CD4-positive, alpha-beta memory T cell (primary cell): ENCODE measurements around the gene EIF5A2. TPM values are rescaled to one million over a fixed set of nuclear protein-coding genes. Genes with fewer than 3 reads are reported as not detected.
"Not testable (repeated sequence)": the region's sequence is repeated elsewhere in the genome, so short reads cannot be mapped to it uniquely, and the experiment has no call there.

Experiments used
- CTCF ChIA-PET: fragments of 350-600 bp; sonication (Branson Sonifier 250); formaldehyde crosslinking; loops from one replicate; lab custom pipeline; 2021; ENCODE audit warnings: inconsistent platforms; ENCODE audit not compliant: partially characterized antibody; lab: Charles Lee
- POLR2A ChIA-PET: fragments of 350-600 bp; sonication (Branson Sonifier 250); formaldehyde crosslinking; loops from one replicate; lab custom pipeline; 2021; ENCODE audit not compliant: partially characterized antibody; lab: Charles Lee
- DNase-seq, 5 donors: peaks; one replicate each; pipeline versions ENCODE4 v3.0.0 to v3.0.0-alpha.2; 2020 to 2022; ENCODE audit warnings: mixed read lengths in 1 of 5
- H3K27ac ChIP-seq: one replicate; pipeline ENCODE4 v1.7.0; 2013; ENCODE audit warnings: low read depth, low read length
- H3K27me3 ChIP-seq: 2 replicates; pipeline ENCODE4 v1.7.0; 2013; ENCODE audit warnings: mild to moderate bottlenecking, low read length, moderate library complexity; ENCODE audit not compliant: insufficient read depth
- H3K36me3 ChIP-seq: 2 replicates; pipeline ENCODE4 v1.7.0; 2013; ENCODE audit warnings: mild to moderate bottlenecking, low read length, moderate library complexity; ENCODE audit not compliant: insufficient read depth
- H3K4me1 ChIP-seq: 2 replicates; pipeline ENCODE4 v1.7.0; 2013; ENCODE audit warnings: mild to moderate bottlenecking, low read length, moderate library complexity; ENCODE audit not compliant: insufficient read depth
- H3K4me3 ChIP-seq, 2 donors: one replicate each; pipeline ENCODE4 v1.7.0; 2013; ENCODE audit warnings: low read length in 2 of 2, mild to moderate bottlenecking in 1 of 2
- H3K9me3 ChIP-seq, 2 donors: one replicate each; pipeline ENCODE4 v1.7.0; 2013; ENCODE audit warnings: low read length in 2 of 2, control low read depth in 1 of 2; ENCODE audit not compliant: control insufficient read depth in 1 of 2
- H3K27ac Mint-ChIP-seq, 7 donors: one replicate each; pipeline ENCODE4 v1.8.0; 2020 to 2021; ENCODE audit warnings: mixed read lengths in 7 of 7, mild to moderate bottlenecking in 6 of 7, inconsistent platforms in 3 of 7, moderate library complexity in 3 of 7
- H3K27me3 Mint-ChIP-seq, 2 donors: one replicate each; pipeline ENCODE4 v1.8.0; 2020 to 2021; ENCODE audit warnings: mixed read lengths in 2 of 2
- H3K36me3 Mint-ChIP-seq, 2 donors: one replicate each; pipeline ENCODE4 v1.8.0; 2020 to 2021; ENCODE audit warnings: mixed read lengths in 2 of 2, inconsistent platforms in 1 of 2, mild to moderate bottlenecking in 1 of 2
- H3K4me1 Mint-ChIP-seq, 4 donors: one replicate each; pipeline ENCODE4 v1.8.0; 2020 to 2021; ENCODE audit warnings: mixed read lengths in 4 of 4, mild to moderate bottlenecking in 1 of 4
- H3K4me3 Mint-ChIP-seq, 8 donors: one replicate each; pipeline ENCODE4 v1.8.0; 2020 to 2021; ENCODE audit warnings: mixed read lengths in 8 of 8, mild to moderate bottlenecking in 7 of 8, moderate library complexity in 6 of 8, inconsistent platforms in 3 of 8
- H3K9me3 Mint-ChIP-seq, 8 donors: one replicate each; pipeline ENCODE4 v1.8.0; 2020 to 2021; ENCODE audit warnings: mixed read lengths in 8 of 8, mild to moderate bottlenecking in 5 of 8, inconsistent platforms in 3 of 8, moderate library complexity in 1 of 8
- intact Hi-C: fragments of 100-400 bp; cut with micrococcal nuclease; formaldehyde crosslinking; loops from one replicate; pipeline ENCODE4 v1.15.1; 2023
- polyA plus RNA-seq, 2 donors: library from polyadenylated mRNA; unstranded; fragments of 300-500 nt; fragmentation: Illumina TruSeq; gene quantifications; one replicate each; pipeline ENCODE4 v1.2.3, GENCODE V29; 2021
- total RNA-seq, 2 experiments: library from RNA; stranded (reverse); gene quantifications; one replicate each; pipeline ENCODE4 v1.2.3, GENCODE V29; 2021

The EIF5A2 gene
- total and polyA plus RNA-seq, 4 experiments from 2014 or later = 11.4 to 26.3 (median 13.1) TPM

- ChIA-PET POLR2A (no interaction called here), CTCF (no interaction called here)
- Histone ChIP-seq H3K4me1 (no peaks in the 10 kb centered on the region), H3K4me3 (no peak overlapping the region), H3K27me3 (no peaks in the 10 kb centered on the region), H3K36me3 (no peaks in the 10 kb centered on the region), H3K27ac (no peak overlapping the region), H3K9me3 (no peaks in the 10 kb centered on the region)
- peaks cover 0 to 2% (median under 1%) of the 10 kb centered on the region in 4 donors for H3K4me1 Mint-ChIP-seq
- intact Hi-C loops = no loop called here
- peaks cover 0 to 7% (median 0%) of the 10 kb centered on the region in 8 donors for H3K9me3 Mint-ChIP-seq
- H3K27me3 Mint-ChIP-seq = no peaks in the 10 kb centered on the region
- DNase-seq = no peak
- H3K27ac Mint-ChIP-seq = no peak overlapping the region
- peaks cover 24 to 57% of the 10 kb centered on the region in 2 donors for H3K36me3 Mint-ChIP-seq
- no peak overlapping the region for H3K4me3 Mint-ChIP-seq
These were observed 10.5 kb downstream of the EIF5A2 start for GRCh38 chr3:170897978-170898377.

- H3K9me3 Mint-ChIP-seq, H3K27me3 Mint-ChIP-seq, CTCF ChIA-PET, H3K4me3 Mint-ChIP-seq, H3K36me3 ChIP-seq, DNase-seq, H3K27ac ChIP-seq, POLR2A ChIA-PET, H3K27ac Mint-ChIP-seq, H3K9me3 ChIP-seq, H3K27me3 ChIP-seq, H3K4me1 Mint-ChIP-seq, H3K4me3 ChIP-seq, intact Hi-C loops, H3K4me1 ChIP-seq: not testable (repeated sequence)
- peaks cover 25 to 57% of the 10 kb centered on the region in 2 donors for H3K36me3 Mint-ChIP-seq
These were observed 11.2 kb downstream of the EIF5A2 start for GRCh38 chr3:170897199-170897598.

GRCh38 chr3:170896781-170897180 lies 11.7 kb downstream of the EIF5A2 start:
- Histone ChIP-seq H3K9me3 (no peaks in the 10 kb centered on the region), H3K4me1 (no peaks in the 10 kb centered on the region), H3K4me3 (no peak overlapping the region), H3K27ac (no peak overlapping the region), H3K36me3 (no peaks in the 10 kb centered on the region), H3K27me3 (no peaks in the 10 kb centered on the region)
- peaks cover 0 to 7% (median 0%) of the 10 kb centered on the region in 8 donors for H3K9me3 Mint-ChIP-seq
- ChIA-PET CTCF (no interaction called here), POLR2A (no interaction called here)
- no peak overlapping the region for H3K4me3 Mint-ChIP-seq
- H3K4me1 Mint-ChIP-seq = peaks cover 0 to 2% (median under 1%) of the 10 kb centered on the region in 4 donors
- no peak for DNase-seq
- no peak overlapping the region for H3K27ac Mint-ChIP-seq
- no peaks in the 10 kb centered on the region for H3K27me3 Mint-ChIP-seq
- intact Hi-C loops = no loop called here
- H3K36me3 Mint-ChIP-seq = peaks cover 25 to 53% of the 10 kb centered on the region in 2 donors

GRCh38 chr3:170896333-170896732 lies 12.1 kb downstream of the EIF5A2 start:
- H3K36me3 ChIP-seq, CTCF ChIA-PET: not testable (repeated sequence)
- H3K36me3 Mint-ChIP-seq = peaks cover 26 to 54% of the 10 kb centered on the region in 2 donors

GRCh38 chr3:170893895-170894294 lies 14.5 kb downstream of the EIF5A2 start:
- intact Hi-C loops = no loop called here
- Histone ChIP-seq H3K9me3 (no peaks in the 10 kb centered on the region), H3K36me3 (no peaks in the 10 kb centered on the region), H3K4me3 (no peak overlapping the region), H3K27me3 (no peaks in the 10 kb centered on the region), H3K4me1 (no peaks in the 10 kb centered on the region), H3K27ac (no peak overlapping the region)
- H3K36me3 Mint-ChIP-seq = peaks cover 20 to 42% of the 10 kb centered on the region in 2 donors
- CTCF ChIA-PET = interaction anchor here (1.4 kb wide), 1 partner anchor 14 kb away, joined by 3 read pairs; the partner anchor contains the start of gene EIF5A2
- H3K27ac Mint-ChIP-seq = no peak overlapping the region
- H3K27me3 Mint-ChIP-seq = no peaks in the 10 kb centered on the region
- no peaks in the 10 kb centered on the region for H3K4me1 Mint-ChIP-seq
- POLR2A ChIA-PET = no interaction called here
- H3K9me3 Mint-ChIP-seq = peaks cover 0 to 7% (median 0%) of the 10 kb centered on the region in 8 donors
- no peak overlapping the region for H3K4me3 Mint-ChIP-seq
- no peak for DNase-seq

More at GRCh38 chr3:170896333-170896732, 12.1 kb downstream of the EIF5A2 start:
- H3K4me3 Mint-ChIP-seq, H3K27me3 Mint-ChIP-seq, H3K4me1 Mint-ChIP-seq, intact Hi-C loops, H3K27ac ChIP-seq, H3K4me3 ChIP-seq, DNase-seq, H3K9me3 ChIP-seq, H3K27ac Mint-ChIP-seq, H3K4me1 ChIP-seq, H3K27me3 ChIP-seq, H3K9me3 Mint-ChIP-seq: not testable (repeated sequence)
- POLR2A ChIA-PET = interaction anchor here (1.0 kb wide), 2 partner anchors 12 to 26 kb away, joined by 3 to 5 read pairs; partner anchors contain the start of genes EIF5A2 and RPL22L1

- ChIA-PET CTCF (no interaction called here), POLR2A (no interaction called here)
- intact Hi-C loops = no loop called here
- peaks cover 12 to 16% of the 10 kb centered on the region in 2 donors for H3K36me3 Mint-ChIP-seq
- H3K4me3 Mint-ChIP-seq = no peak overlapping the region
- Histone ChIP-seq H3K27me3 (no peaks in the 10 kb centered on the region), H3K9me3 (no peaks in the 10 kb centered on the region), H3K36me3 (no peaks in the 10 kb centered on the region), H3K4me3 (no peak overlapping the region), H3K4me1 (no peaks in the 10 kb centered on the region), H3K27ac (no peak overlapping the region)
- H3K9me3 Mint-ChIP-seq = peaks cover 0 to 1% (median 0%) of the 10 kb centered on the region in 8 donors
- no peaks in the 10 kb centered on the region for H3K4me1 Mint-ChIP-seq
- H3K27ac Mint-ChIP-seq = no peak overlapping the region
- DNase-seq = no peak
- H3K27me3 Mint-ChIP-seq = peaks cover 2 to 3% of the 10 kb centered on the region in 2 donors
These were observed 18.8 kb downstream of the EIF5A2 start for GRCh38 chr3:170889630-170890029.

GRCh38 chr3:170889132-170889531 lies 19.3 kb downstream of the EIF5A2 start:
- no peak overlapping the region for H3K4me3 ChIP-seq
- no peaks in the 10 kb centered on the region for H3K27me3 ChIP-seq
- peaks cover 3 to 5% of the 10 kb centered on the region in 2 donors for H3K27me3 Mint-ChIP-seq
- no peaks in the 10 kb centered on the region for H3K9me3 ChIP-seq
- ChIA-PET CTCF (no interaction called here), POLR2A (no interaction called here)
- no peaks in the 10 kb centered on the region for H3K4me1 ChIP-seq
- H3K36me3 Mint-ChIP-seq = peaks cover 12 to 16% of the 10 kb centered on the region in 2 donors
- H3K27ac Mint-ChIP-seq = no peak overlapping the region
- intact Hi-C loops = no loop called here
- no peaks in the 10 kb centered on the region for H3K4me1 Mint-ChIP-seq
- H3K27ac ChIP-seq = no peak overlapping the region
- peaks cover 0 to 5% (median 0%) of the 10 kb centered on the region in 8 donors for H3K9me3 Mint-ChIP-seq
- H3K36me3 ChIP-seq = no peaks in the 10 kb centered on the region
- no peak overlapping the region for H3K4me3 Mint-ChIP-seq
- DNase-seq = no peak
